SH-SY5Y (cell line): Measurements from ENCODE around the gene NCKAP5.

ENCODE experiments used
- GATA2 ChIP-seq: IDR thresholded peaks from 2 replicates; pipeline ENCODE4 v1.6.1; 2011; ENCODE audit warnings: mild to moderate bottlenecking, low read depth, low read length
- GATA3 ChIP-seq: IDR thresholded peaks from 2 replicates; pipeline ENCODE4 v1.6.1; 2011; ENCODE audit warnings: low read depth, mild to moderate bottlenecking, low read length, moderate library complexity

- TF ChIP-seq GATA3 (no peak), GATA2 (no peak)
Measured at GRCh38 chr2:133343018-133343352, 225.3 kb downstream of the NCKAP5 start.
